AG10803 (cell line): ENCODE data around the gene LMX1B.

Experiments
- DNase-seq: peaks from one replicate; pipeline ENCODE4 v3.0.0; 2010; ENCODE audit warnings: low read depth
- H3K4me3 ChIP-seq: 2 replicates; pipeline ENCODE4 v1.5.1; 2011; ENCODE audit warnings: mild to moderate bottlenecking, low read length, control low read depth
- TF ChIP-seq, protein P1 (sequence below): conservative IDR thresholded peaks from 2 replicates; pipeline ENCODE4 v1.5.1; 2011; ENCODE audit warnings: mild to moderate bottlenecking, low read length, control low read depth, inconsistent platforms

LMX1B gene

GRCh38 chr9:126667190-126668055, 53.7 kb downstream of the LMX1B start:
- TF ChIP-seq, protein P1, sequence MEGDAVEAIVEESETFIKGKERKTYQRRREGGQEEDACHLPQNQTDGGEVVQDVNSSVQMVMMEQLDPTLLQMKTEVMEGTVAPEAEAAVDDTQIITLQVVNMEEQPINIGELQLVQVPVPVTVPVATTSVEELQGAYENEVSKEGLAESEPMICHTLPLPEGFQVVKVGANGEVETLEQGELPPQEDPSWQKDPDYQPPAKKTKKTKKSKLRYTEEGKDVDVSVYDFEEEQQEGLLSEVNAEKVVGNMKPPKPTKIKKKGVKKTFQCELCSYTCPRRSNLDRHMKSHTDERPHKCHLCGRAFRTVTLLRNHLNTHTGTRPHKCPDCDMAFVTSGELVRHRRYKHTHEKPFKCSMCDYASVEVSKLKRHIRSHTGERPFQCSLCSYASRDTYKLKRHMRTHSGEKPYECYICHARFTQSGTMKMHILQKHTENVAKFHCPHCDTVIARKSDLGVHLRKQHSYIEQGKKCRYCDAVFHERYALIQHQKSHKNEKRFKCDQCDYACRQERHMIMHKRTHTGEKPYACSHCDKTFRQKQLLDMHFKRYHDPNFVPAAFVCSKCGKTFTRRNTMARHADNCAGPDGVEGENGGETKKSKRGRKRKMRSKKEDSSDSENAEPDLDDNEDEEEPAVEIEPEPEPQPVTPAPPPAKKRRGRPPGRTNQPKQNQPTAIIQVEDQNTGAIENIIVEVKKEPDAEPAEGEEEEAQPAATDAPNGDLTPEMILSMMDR, result no peak
- no peak for DNase-seq
- H3K4me3 ChIP-seq, result no peak overlapping the region

- TF ChIP-seq, protein P1, result no peak
- H3K4me3 ChIP-seq, result no peak overlapping the region
- no peak for DNase-seq
Observed at GRCh38 chr9:126668058-126668457, 54.3 kb downstream of the LMX1B start.

DNA sequence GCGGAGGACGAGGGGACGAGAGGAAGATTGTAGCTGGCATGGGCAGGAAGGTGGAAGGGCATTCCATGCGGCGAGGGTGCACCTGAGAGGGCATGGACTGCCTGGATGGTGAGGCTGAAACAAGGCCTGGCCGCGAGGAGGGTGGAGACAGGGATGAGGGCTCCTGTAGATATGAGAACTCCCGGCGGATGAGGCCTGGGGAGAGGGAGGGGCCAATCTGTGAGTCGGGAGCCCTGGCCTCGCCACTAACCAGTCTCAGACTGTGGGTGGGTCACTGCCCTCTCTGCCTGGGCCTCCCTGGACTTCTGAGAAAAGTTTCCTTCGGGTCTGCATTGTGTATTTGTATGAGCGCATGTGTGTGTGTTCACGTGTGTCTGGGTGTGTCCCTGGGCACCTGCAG, 55.4 kb downstream of the LMX1B start:
- TF ChIP-seq, protein P1, result no peak
- H3K4me3 ChIP-seq, result no peak overlapping the region
- no peak for DNase-seq

GRCh38 chr9:126670270-126670669, 56.5 kb downstream of the LMX1B start:
- TF ChIP-seq, protein P1, result no peak
- no peak for DNase-seq
- H3K4me3 ChIP-seq, result no peak overlapping the region

- no peak for DNase-seq
- no peak overlapping the region for H3K4me3 ChIP-seq
- TF ChIP-seq, protein P1, result no peak
Observed at GRCh38 chr9:126671381-126671831, 57.7 kb downstream of the LMX1B start.

GRCh38 chr9:126671983-126672382, 58.3 kb downstream of the LMX1B start:
- DNase-seq, result no peak
- H3K4me3 ChIP-seq, result no peak overlapping the region
- TF ChIP-seq, protein P1, result no peak

DNA sequence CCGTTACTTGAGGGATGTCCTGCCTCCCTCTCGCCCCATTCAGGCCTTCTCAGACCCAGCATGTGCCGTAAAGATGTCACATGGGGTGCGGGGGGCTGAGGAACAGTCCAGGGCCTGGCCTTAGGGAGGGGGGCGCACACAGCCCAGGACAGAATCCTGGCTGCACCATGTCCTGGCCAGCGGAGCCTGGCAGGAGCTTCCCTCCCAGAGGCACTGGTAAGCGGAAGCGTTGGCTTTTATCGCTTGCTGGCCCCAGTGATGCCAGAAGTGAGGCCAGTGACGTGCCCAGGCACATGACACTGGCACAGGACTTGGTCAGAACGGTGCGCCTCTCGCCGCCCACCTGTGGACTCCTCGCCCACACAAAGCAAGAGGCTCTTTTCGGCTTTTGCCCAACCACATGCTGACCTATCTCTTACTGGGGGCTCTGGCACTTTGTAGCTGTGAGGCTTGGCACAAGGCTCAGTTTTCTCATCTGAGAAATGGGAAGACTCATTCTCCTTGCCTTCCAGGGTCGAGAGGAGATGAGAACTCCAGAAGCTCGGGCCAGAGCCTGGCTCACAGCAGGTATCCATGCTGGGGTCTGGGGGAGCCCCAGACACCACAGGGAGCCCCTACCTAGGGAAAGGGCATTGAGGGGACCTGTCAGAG, 59.0 kb downstream of the LMX1B start:
- H3K4me3 ChIP-seq, result no peak overlapping the region
- TF ChIP-seq, protein P1, result no peak
- no peak for DNase-seq
